GM21737 (cell line): ENCODE measurements around the gene PIGQ.

Experiments
- ATAC-seq: cut with Tn5 transposase; IDR thresholded peaks from one replicate; pipeline ENCODE4 v1.9.1; 2021; ENCODE audit warnings: mild to moderate bottlenecking, moderate library complexity; ENCODE audit not compliant: unreplicated experiment

Gene PIGQ

DNA sequence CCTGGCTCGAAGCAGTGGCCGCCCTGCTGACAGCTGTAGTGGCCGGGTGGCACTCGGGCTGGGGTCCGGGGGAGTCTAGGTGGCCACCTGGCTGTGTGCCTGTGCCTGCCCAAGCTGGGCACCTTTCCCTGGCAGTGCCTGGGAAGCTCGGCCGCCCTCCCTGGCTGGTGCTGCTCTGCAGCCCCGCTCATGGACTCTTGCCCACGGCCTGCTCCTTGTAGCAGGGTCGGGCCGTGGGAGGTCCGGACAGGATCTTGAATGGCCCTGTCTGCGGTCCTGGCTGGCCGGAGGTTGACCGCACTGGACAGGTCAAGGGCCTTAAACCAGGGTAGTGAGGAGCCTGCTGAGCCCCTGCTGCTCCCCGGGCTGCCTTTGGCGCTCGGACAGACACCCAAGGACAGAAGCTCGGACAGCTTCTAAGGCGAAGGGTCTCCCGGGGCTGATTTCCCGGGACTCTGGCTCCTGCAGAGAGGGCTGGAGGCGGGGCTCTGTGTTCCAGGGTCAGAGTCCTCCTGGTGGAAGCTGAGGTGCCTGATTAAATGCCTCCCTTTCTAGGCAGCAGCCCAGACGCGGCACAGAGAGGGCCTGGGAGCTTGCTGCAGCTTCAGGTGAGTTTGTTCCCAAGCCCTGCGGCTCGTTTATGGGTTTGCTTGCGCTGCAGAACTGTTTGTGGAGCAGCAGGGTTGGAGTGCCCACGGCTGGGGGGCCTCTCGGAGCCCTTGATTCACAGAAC is 36.2 kb upstream of the PIGQ start:
- no peak for ATAC-seq

DNA sequence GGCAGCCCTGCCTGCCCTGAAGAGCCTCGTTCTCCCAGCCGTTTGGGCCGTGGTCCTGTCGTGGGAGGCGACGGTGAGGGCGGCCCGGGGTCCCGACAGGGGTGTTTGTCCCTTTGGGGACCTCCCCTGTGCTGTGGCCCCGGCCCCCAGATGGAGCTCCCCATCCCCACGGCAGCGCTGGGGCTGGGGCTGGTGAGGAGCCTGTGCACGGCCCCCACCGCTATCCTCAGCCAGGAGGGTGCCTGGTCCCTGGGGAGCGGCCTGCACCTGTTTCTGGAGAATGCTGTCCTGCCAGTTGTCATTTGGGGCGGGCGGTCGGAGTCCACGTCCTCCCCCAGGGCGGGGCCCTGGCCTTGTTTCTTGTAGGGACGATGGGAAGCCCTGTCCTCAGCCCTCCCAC is 35.6 kb upstream of the PIGQ start:
- ATAC-seq = no peak

DNA sequence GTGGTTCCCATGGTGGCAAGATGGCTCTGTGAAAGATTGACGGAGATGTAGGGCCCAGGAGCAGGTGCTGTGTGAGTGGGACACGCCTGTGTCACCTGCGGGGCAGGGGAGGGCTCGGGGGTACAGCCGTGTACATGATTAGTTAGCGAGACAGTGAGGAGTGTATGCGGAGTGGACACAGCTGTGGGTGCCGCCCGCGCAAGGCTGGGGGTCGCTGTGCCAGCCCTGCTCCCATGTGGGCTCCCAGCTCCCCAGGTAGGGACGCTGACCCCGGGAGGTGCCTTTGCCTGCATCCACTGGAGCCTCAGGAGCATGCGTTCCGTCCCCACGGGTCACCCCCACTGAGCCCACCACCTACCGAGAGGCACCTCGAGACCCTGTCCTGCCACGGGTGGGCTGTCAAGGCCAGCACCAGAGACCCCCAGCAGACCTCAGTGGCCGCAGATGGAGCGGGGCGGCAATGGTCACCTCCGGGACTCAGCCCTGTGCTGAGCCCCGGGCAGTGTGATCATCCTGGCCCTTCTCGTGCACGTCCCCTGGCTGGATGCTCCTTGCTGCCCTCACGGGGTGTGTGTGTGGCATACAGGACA is 34.8 kb upstream of the PIGQ start:
- no peak for ATAC-seq

DNA sequence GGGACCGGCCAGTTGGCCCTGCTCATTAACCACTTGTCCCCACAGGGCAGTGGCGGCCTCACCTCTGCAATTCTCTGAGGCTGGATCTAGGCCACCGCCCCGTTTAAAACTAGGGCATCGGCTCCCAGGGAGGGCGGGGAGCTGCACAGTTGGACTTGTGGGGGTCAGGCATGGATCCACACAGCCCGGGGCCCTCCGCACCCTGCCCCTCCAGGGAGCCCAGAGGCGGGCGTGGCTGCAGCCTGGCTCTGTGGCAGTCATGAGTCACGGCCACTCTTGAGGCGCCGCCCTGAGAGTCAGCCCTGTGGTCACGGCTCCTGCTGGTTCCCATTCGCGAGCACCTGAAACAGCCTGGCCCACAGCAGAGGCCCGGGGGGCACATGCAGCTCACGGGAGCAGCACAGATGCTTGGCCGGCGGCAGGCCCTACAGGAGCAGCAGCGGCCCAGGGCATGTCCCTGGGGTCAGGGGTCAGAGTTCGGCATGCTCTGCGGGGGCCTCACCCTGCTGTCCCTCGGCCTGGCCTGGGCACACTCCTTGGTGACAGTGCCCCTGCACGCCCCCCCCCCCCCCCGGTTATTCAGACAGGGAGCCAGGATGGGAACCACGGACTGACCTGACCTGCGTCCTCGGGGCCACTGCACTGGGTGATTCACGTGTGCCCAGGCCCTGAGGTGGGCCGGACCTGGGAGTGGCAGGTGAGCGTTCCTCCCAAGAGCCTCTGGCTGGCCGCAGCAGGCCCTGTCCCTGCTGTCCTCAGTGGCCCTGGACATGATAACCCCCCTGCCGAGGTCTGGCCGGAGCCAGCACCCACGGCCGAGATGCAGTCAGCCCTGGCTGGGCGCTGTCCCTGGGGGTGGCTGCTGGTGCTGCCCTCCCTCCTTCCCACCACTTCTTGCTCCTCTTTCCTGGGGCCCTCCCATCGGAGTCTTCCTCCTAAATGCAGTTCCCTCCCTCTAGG is 34.0 kb upstream of the PIGQ start:
- ATAC-seq = no peak

DNA sequence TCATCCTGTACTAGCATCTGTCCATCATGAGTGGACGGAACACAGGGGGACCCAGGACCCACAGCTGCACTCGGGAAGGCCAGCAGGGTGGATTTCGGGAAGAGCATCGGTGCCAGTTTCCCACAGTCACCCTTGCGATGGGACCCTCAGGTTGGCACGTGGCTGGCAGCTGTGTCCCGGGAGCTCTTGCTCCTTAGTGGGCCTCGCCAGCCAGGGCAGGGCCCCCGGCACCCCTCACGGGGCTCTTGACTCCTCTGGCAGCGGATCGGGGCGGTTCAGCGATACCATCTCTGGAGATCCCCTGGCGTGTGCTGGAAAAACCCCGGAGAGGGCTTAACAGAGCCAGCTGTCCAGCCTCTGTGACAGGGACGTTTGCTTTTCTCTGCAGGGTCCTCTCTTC is 33.0 kb upstream of the PIGQ start:
- ATAC-seq = no peak

- ATAC-seq = no peak
Observed at GRCh38 chr16:537415-538335, 32.1 kb upstream of the PIGQ start.

DNA sequence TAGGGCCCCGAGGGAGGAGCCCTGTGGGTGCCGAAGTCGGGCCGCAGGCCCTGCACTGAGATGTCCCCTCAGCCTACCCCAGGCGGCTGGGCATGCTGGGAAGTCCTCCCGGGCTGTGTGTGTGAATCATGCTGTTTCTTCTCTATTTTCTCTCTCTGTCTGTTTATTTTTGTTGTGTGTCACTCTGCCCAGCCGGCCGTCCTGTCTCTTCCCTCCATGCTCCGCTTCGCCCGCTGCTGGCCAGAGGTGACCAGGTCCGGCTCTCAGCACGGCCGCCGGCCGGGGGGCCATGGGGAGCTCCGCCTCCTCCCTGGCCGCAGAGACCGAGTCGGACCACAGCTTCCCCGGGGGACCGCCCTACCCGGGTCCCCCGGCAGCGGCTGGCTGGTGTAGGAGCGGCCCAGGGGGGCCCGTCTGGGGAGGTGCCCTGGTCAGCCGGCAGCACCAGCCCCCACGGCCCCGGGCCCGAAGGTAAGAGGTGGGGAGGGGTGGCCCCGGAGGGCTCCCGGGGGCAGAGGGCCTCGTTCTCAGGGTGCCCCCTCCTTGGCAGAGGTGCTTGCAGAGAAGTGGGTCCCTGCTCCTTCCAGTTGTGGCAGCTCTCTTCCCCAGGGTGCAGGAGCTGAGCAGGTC is 29.8 kb upstream of the PIGQ start:
- no peak for ATAC-seq

DNA sequence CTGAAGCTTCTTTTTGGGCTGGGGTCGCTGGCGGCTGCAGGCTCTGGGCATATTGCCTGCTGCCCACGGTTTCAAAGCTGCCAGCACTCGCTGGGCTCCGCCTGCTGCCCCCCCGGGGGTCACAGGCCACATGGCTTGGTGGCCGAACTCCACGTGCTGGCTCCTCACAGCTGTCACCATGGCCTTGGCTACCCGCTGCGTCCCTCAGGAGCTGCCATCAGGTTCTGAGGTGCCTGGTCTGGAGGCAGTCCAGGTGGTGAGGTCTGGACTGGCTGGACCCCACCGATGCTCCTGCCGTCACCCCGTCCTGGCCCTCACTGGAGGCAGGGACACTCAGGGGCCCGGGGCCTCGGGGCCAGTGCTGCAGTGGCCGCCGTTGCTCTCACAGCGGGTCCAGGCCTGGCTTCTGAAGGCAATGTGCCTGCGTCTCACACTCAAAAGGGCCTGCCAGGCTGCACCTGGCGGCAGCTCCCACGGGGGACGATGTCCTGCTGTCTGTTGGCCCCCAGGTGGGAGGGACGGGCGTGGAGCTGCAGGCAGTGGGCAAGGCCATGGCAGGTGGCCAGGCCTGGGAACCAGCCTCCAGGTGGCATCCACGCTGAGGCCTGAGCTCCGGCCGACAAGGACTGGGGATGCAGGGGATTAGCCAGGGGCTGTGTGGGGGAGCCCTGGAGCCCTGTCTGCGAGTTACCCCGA is 29.0 kb upstream of the PIGQ start:
- no peak for ATAC-seq

- no peak for ATAC-seq
Observed at GRCh38 chr16:543301-544164, 26.2 kb upstream of the PIGQ start.

- no peak for ATAC-seq
Observed at GRCh38 chr16:544517-544916, 25.3 kb upstream of the PIGQ start.

DNA sequence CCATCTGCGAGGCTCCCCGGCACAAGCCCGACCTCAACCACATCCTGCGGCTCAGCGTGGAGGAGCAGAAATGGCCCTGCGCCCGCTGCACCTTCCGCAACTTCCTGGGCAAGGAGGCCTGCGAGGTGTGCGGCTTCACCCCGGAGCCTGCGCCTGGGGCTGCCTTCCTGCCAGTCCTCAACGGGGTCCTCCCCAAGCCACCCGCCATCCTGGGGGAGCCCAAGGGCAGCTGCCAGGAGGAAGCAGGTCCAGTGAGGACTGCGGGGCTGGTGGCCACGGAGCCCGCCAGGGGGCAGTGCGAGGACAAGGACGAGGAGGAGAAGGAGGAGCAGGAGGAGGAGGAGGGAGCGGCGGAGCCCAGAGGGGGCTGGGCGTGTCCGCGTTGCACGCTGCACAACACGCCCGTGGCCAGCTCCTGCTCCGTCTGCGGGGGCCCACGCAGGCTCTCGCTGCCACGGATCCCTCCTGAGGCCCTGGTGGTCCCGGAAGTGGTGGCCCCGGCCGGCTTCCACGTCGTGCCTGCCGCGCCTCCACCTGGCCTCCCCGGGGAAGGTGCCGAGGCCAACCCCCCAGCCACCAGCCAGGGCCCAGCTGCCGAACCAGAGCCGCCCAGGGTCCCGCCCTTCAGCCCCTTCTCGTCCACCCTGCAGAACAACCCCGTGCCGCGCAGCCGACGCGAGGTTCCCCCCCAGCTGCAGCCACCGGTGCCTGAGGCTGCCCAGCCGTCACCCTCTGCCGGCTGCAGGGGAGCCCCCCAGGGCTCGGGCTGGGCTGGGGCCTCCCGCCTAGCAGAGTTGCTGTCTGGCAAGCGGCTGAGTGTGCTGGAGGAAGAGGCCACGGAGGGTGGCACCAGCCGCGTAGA is 22.6 kb upstream of the PIGQ start:
- no peak for ATAC-seq

GRCh38 chr16:548586-548985 is 21.2 kb upstream of the PIGQ start:
- no peak for ATAC-seq

- ATAC-seq = no peak
Observed at GRCh38 chr16:549544-550263, 20.1 kb upstream of the PIGQ start.

DNA sequence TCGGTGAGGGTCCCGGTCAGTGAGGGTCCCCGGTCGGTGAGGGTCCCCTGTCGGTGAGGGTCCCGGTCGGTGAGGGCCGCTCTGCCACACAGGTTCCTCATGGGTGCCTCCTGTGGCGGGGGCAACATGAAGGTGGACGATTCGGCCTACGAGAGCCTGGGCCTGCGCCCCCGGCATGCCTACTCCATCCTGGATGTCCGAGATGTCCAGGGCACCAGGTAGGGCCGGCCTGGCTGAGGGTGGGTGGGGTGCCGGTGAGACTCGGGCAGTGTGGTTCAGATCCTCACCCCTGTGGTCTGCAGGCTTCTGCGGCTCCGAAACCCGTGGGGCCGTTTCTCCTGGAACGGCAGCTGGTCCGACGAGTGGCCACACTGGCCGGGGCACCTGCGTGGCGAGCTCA is 18.6 kb upstream of the PIGQ start:
- ATAC-seq = no peak

- no peak for ATAC-seq
Observed at GRCh38 chr16:552171-552570, 17.6 kb upstream of the PIGQ start.

GRCh38 chr16:553601-554296 is 16.0 kb upstream of the PIGQ start:
- ATAC-seq = no peak

- ATAC-seq = no peak
Observed at GRCh38 chr16:554297-554621, 15.5 kb upstream of the PIGQ start.
